ENCODE data around the gene OTUD5. TPM values are rescaled to one million over a fixed set of nuclear protein-coding genes. Genes with fewer than 3 reads are reported as not detected.

The OTUD5 gene
- total RNA-seq, 1 experiment from 2014 or later, result 52.6 TPM

DNA sequence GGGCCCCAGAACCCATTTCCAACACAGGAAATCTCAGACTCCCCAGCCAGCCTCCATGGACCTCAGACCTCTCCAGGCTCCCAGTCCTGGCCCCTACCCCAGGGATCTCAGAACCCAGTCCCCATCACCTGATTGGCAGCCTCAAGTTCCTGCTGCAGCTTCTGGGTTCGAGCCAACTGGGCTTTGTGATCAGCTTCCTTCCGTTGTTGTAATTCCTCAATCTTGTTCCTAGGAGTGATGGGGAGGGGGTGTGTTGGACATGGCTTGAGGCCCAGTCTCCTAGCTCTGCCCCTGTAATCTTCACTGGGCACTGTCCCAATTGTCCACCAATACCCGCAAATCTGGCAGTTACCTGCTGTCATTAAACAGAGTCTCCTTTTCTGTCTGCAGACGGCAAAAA is 32.1 kb upstream of the OTUD5 start:
- Mint-ChIP-seq H3K27ac (no peak overlapping the region), H3K36me3 (peaks cover 44% of the 10 kb centered on the region), H3K9me3 (no peaks in the 10 kb centered on the region), H3K27me3 (ENCODE audit: low read depth) (no peaks in the 10 kb centered on the region), H3K4me3 (no peak overlapping the region), H3K4me1 (no peaks in the 10 kb centered on the region)
- TF ChIP-seq EMX1 (CRISPR knock-in tag; IDR thresholded peaks at IDR 0.05) (no peak), HMGA2 (CRISPR knock-in tag; IDR thresholded peaks at IDR 0.05) (no peak), CREM (CRISPR knock-in tag; IDR thresholded peaks at IDR 0.05) (no peak)
- TF ChIP-seq, protein P1, sequence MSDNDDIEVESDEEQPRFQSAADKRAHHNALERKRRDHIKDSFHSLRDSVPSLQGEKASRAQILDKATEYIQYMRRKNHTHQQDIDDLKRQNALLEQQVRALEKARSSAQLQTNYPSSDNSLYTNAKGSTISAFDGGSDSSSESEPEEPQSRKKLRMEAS (CRISPR knock-in tag; IDR thresholded peaks at IDR 0.05), result no peak
- TF ChIP-seq, protein P2, sequence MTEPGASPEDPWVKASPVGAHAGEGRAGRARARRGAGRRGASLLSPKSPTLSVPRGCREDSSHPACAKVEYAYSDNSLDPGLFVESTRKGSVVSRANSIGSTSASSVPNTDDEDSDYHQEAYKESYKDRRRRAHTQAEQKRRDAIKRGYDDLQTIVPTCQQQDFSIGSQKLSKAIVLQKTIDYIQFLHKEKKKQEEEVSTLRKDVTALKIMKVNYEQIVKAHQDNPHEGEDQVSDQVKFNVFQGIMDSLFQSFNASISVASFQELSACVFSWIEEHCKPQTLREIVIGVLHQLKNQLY (CRISPR knock-in tag; IDR thresholded peaks at IDR 0.05), result no peak
- TF ChIP-seq, protein P3, sequence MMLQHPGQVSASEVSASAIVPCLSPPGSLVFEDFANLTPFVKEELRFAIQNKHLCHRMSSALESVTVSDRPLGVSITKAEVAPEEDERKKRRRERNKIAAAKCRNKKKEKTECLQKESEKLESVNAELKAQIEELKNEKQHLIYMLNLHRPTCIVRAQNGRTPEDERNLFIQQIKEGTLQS (CRISPR knock-in tag; conservative IDR thresholded peaks at IDR 0.05), result no peak
- TF ChIP-seq, protein P4, sequence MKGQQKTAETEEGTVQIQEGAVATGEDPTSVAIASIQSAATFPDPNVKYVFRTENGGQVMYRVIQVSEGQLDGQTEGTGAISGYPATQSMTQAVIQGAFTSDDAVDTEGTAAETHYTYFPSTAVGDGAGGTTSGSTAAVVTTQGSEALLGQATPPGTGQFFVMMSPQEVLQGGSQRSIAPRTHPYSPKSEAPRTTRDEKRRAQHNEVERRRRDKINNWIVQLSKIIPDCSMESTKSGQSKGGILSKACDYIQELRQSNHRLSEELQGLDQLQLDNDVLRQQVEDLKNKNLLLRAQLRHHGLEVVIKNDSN (CRISPR knock-in tag; IDR thresholded peaks at IDR 0.05), result no peak
- ChIA-PET CTCF (interaction anchor here (2.2 kb wide), 1 partner anchor 17 kb away, joined by 5 read pairs; the partner anchor contains the start of gene KCND1), POLR2A (no interaction called here)
- ATAC-seq, result no peak
- no peak for DNase-seq (ENCODE audit: low spot score)

DNA sequence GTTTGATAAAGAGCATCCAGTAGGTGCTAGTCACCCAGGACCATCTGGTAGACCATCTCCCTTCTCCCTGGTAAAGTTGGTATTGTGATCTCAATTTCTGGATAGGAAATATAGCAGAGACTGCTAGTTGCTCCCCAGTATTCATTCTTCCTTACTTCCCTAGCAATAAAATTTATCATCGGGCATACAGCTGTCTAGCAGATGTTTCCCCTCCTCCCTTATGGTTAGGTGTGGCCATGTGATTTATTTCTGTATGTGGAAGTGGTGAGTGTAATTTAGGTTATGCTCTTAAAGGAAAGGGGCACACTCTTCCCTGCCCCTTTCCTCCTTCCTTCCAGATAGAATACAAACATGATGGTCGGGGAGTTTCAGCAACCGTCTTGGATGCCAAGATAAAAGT is 26.5 kb upstream of the OTUD5 start:
- Mint-ChIP-seq H3K27ac (no peak overlapping the region), H3K9me3 (no peaks in the 10 kb centered on the region), H3K4me1 (no peaks in the 10 kb centered on the region), H3K36me3 (peaks cover 51% of the 10 kb centered on the region), H3K4me3 (no peak overlapping the region), H3K27me3 (ENCODE audit: low read depth) (no peaks in the 10 kb centered on the region)
- ATAC-seq, result no peak
- ChIA-PET POLR2A (interaction anchor here (0.7 kb wide), 1 partner anchor 24 kb away, joined by 6 read pairs; no protein-coding TSS in a partner anchor), CTCF (interaction anchor here (0.6 kb wide), 1 partner anchor 123 kb away, joined by 4 read pairs; no protein-coding TSS in a partner anchor)
- TF ChIP-seq TP53 (CRISPR knock-in tag; IDR thresholded peaks at IDR 0.05) (no peak), NR1H2 (CRISPR knock-in tag; IDR thresholded peaks at IDR 0.05) (no peak)
- DNase-seq (ENCODE audit: low spot score), result no peak

DNA sequence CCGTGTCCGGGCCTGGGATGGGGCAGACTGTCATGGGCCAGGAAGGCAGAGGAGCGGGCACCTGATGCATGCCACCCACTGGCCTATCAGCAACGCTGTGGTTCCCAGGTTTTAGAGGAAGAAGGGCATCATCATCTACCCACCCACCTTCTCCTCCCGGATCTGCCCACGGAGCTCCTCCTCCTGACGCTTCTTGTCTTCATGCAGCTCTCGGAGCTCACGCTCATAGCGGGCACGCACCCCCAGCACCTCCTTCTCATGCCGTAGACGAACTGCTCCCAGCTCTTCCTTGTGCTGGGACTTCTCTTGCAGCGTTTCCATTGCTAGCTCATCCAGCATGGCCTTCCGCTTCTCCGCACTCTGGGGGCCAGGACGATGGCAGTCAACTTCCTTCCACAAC is 25.7 kb upstream of the OTUD5 start:
- TF ChIP-seq, protein P5, sequence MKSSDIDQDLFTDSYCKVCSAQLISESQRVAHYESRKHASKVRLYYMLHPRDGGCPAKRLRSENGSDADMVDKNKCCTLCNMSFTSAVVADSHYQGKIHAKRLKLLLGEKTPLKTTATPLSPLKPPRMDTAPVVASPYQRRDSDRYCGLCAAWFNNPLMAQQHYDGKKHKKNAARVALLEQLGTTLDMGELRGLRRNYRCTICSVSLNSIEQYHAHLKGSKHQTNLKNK (CRISPR knock-in tag; IDR thresholded peaks at IDR 0.05), result no peak
- no peak for TF ChIP-seq NFE2L1 (CRISPR knock-in tag; IDR thresholded peaks at IDR 0.05)
- TF ChIP-seq OVOL2 (CRISPR knock-in tag; IDR thresholded peaks at IDR 0.05; ENCODE audit: borderline replicate concordance), result no peak
- no peak for TF ChIP-seq FOXK1 (CRISPR knock-in tag; IDR thresholded peaks at IDR 0.05)
- no peak for TF ChIP-seq NR1H2 (CRISPR knock-in tag; IDR thresholded peaks at IDR 0.05)
- TF ChIP-seq, protein P6, sequence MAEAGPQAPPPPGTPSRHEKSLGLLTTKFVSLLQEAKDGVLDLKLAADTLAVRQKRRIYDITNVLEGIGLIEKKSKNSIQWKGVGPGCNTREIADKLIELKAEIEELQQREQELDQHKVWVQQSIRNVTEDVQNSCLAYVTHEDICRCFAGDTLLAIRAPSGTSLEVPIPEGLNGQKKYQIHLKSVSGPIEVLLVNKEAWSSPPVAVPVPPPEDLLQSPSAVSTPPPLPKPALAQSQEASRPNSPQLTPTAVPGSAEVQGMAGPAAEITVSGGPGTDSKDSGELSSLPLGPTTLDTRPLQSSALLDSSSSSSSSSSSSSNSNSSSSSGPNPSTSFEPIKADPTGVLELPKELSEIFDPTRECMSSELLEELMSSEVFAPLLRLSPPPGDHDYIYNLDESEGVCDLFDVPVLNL (CRISPR knock-in tag; IDR thresholded peaks at IDR 0.05; ENCODE audit: borderline replicate concordance, low read depth), result no peak
- no peak for TF ChIP-seq ZNF423 (CRISPR knock-in tag; IDR thresholded peaks at IDR 0.05)

DNA sequence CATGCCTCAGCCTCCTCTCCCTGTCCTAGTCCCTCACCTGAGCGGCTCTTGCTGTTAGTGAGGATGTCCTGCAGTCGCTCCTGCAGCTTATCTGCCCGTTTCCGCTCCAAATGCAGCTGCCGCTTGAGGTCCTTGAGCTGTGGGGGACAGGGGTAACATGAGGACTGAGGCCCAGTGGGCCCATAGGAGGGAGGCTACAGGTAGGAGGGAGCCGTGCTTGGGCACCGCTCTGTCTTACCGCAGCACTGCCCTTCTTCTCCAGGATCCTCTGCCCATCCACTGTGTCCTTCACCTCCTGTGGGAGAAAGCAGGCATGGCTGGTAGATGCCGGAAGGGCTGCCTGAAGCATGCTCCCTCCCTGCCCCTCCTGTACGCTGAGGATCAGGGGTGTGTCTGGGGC is 23.8 kb upstream of the OTUD5 start:
- POLR2A ChIA-PET, result interaction anchor here (0.6 kb wide), 1 partner anchor 36 kb away, joined by 16 read pairs; no protein-coding TSS in a partner anchor
- Mint-ChIP-seq H3K4me3 (no peak overlapping the region), H3K9me3 (no peaks in the 10 kb centered on the region), H3K4me1 (no peaks in the 10 kb centered on the region), H3K27me3 (ENCODE audit: low read depth) (no peaks in the 10 kb centered on the region), H3K36me3 (peaks cover 54% of the 10 kb centered on the region), H3K27ac (no peak overlapping the region)
- ATAC-seq (no peak), DNase-seq (ENCODE audit: low spot score) (no peak)
- CTCF ChIA-PET, result interaction anchor here (1.0 kb wide), 1 partner anchor 10 kb away, joined by 3 read pairs; the partner anchor contains the start of gene KCND1
- TF ChIP-seq MXD4 (CRISPR knock-in tag; IDR thresholded peaks at IDR 0.05; ENCODE audit: borderline replicate concordance), result no peak
- no peak for TF ChIP-seq GABPB1 (CRISPR knock-in tag; IDR thresholded peaks at IDR 0.05)
- TF ChIP-seq, protein P7, sequence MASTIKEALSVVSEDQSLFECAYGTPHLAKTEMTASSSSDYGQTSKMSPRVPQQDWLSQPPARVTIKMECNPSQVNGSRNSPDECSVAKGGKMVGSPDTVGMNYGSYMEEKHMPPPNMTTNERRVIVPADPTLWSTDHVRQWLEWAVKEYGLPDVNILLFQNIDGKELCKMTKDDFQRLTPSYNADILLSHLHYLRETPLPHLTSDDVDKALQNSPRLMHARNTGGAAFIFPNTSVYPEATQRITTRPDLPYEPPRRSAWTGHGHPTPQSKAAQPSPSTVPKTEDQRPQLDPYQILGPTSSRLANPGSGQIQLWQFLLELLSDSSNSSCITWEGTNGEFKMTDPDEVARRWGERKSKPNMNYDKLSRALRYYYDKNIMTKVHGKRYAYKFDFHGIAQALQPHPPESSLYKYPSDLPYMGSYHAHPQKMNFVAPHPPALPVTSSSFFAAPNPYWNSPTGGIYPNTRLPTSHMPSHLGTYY (CRISPR knock-in tag; IDR thresholded peaks at IDR 0.05), result no peak
- TF ChIP-seq, protein P8, sequence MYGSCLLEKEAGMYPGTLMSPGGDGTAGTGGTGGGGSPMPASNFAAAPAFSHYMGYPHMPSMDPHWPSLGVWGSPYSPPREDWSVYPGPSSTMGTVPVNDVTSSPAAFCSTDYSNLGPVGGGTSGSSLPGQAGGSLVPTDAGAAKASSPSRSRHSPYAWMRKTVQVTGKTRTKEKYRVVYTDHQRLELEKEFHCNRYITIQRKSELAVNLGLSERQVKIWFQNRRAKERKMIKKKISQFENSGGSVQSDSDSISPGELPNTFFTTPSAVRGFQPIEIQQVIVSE (CRISPR knock-in tag; IDR thresholded peaks at IDR 0.05; ENCODE audit: borderline replicate concordance), result no peak
- no peak for TF ChIP-seq MYBL2 (CRISPR knock-in tag; IDR thresholded peaks at IDR 0.05)
- TF ChIP-seq NFATC4 (CRISPR knock-in tag; IDR thresholded peaks at IDR 0.05), result no peak
- TF ChIP-seq ZNF317 (CRISPR knock-in tag; IDR thresholded peaks at IDR 0.05; ENCODE audit: borderline replicate concordance, low read depth), result no peak
- no peak for TF ChIP-seq PRRX2 (CRISPR knock-in tag; IDR thresholded peaks at IDR 0.05)

More for the DNA sequence above, 25.7 kb upstream of the OTUD5 start:
- DNase-seq (ENCODE audit: low spot score), result no peak
- POLR2A ChIA-PET, result no interaction called here
- no peaks in the 10 kb centered on the region for H3K9me3 Mint-ChIP-seq
- H3K4me1 Mint-ChIP-seq, result no peaks in the 10 kb centered on the region
- H3K27ac Mint-ChIP-seq, result no peak overlapping the region
- CTCF ChIA-PET, result interaction anchor here (1.3 kb wide), 1 partner anchor 12 kb away, joined by 4 read pairs; the partner anchor contains the start of gene KCND1
- no peaks in the 10 kb centered on the region for H3K27me3 Mint-ChIP-seq (ENCODE audit: low read depth)
- no peak overlapping the region for H3K4me3 Mint-ChIP-seq
- peaks cover 49% of the 10 kb centered on the region for H3K36me3 Mint-ChIP-seq
- no peak for ATAC-seq
